ENCODE measurements around the gene RAB3C. TPM values are rescaled to one million over a fixed set of nuclear protein-coding genes. Genes with fewer than 3 reads are reported as not detected.

Gene RAB3C
- total and polyA plus RNA-seq, 4 experiments from 2014 or later: not detected

GRCh38 chr5:58818465-58818864 is 235.6 kb downstream of the RAB3C start:
- H3K36me3 ChIP-seq (ENCODE audit: insufficient read depth, low read length): no peaks in the 10 kb centered on the region
- H3K27ac ChIP-seq (ENCODE audit: low read depth, low read length): no peak overlapping the region
- no peak overlapping the region for H3K4me3 Mint-ChIP-seq
- no peaks in the 10 kb centered on the region for H3K27me3 Mint-ChIP-seq
- no peaks in the 10 kb centered on the region for H3K36me3 Mint-ChIP-seq
- no peak for DNase-seq
- POLR2A ChIA-PET (ENCODE audit: partially characterized antibody): no interaction called here
- H3K4me3 ChIP-seq (ENCODE audit: low read length in 2 of 2): no peak overlapping the region
- no peak overlapping the region for H3K27ac Mint-ChIP-seq
- no peaks in the 10 kb centered on the region for H3K4me1 ChIP-seq (ENCODE audit: insufficient read depth, low read length)
- H3K9me3 Mint-ChIP-seq: peaks cover 0 to 2% (median 0%) of the 10 kb centered on the region in 8 donors
- CTCF ChIA-PET (ENCODE audit: partially characterized antibody): no interaction called here
- no peaks in the 10 kb centered on the region for H3K4me1 Mint-ChIP-seq
- H3K27me3 ChIP-seq (ENCODE audit: insufficient read depth, low read length): no peaks in the 10 kb centered on the region
- H3K9me3 ChIP-seq (ENCODE audit: control insufficient read depth in 1 of 2, low read length in 2 of 2): no peaks in the 10 kb centered on the region
- intact Hi-C loops (cut with micrococcal nuclease): no loop called here

DNA sequence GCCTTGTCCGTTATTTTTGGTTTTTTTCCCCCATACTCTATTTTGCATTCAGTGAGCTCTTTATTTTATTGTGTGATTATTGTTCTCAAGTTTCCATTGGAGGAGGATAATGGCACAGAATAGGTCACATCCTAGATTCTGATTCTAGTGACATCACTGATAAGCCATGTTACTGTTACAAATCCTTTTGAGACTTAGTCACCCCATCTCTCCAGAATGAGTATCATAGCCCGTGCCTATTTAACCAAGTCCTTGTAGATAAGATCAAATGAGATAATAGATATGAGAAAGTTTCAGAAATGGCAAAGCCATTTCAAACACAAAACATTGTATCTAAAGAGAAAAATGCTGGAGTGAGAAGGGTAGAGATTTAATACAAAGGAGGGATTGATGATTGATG is 242.6 kb downstream of the RAB3C start:
- Mint-ChIP-seq H3K36me3 (no peaks in the 10 kb centered on the region), H3K27ac (no peak overlapping the region), H3K9me3 (peaks cover 0 to 2% (median 0%) of the 10 kb centered on the region in 8 donors), H3K4me1 (peaks cover 0 to 4% (median 0%) of the 10 kb centered on the region in 4 donors), H3K27me3 (peaks cover 3 to 6% of the 10 kb centered on the region in 2 donors), H3K4me3 (no peak overlapping the region)
- DNase-seq: no peak
- no peak overlapping the region for H3K4me3 ChIP-seq (ENCODE audit: low read length in 2 of 2)
- no peaks in the 10 kb centered on the region for H3K9me3 ChIP-seq (ENCODE audit: control insufficient read depth in 1 of 2, low read length in 2 of 2)
- ChIA-PET POLR2A (ENCODE audit: partially characterized antibody) (no interaction called here), CTCF (ENCODE audit: partially characterized antibody) (no interaction called here)
- no peak overlapping the region for H3K27ac ChIP-seq (ENCODE audit: low read depth, low read length)
- H3K36me3 ChIP-seq (ENCODE audit: insufficient read depth, low read length): no peaks in the 10 kb centered on the region
- no peaks in the 10 kb centered on the region for H3K27me3 ChIP-seq (ENCODE audit: insufficient read depth, low read length)
- intact Hi-C loops (cut with micrococcal nuclease): no loop called here
- H3K4me1 ChIP-seq (ENCODE audit: insufficient read depth, low read length): no peaks in the 10 kb centered on the region

DNA sequence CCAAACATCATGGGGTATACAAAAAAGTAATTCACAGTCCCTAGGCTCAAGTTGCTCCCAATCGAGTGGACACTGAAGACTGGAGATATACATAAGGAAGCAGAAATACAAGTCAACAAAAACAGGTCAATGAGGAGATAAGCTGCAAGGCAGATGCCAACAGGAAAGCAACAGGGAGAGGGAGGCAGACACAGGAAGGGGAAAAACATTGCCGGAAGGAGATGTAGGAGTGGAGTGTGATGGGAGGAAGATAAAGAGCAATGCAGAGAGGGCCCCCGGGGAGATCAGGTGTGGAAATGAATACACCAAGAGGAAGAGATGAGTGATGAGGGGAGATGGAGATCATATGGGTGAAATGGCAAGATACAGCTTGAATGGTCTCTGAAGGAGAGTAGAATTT is 243.0 kb downstream of the RAB3C start:
- Mint-ChIP-seq H3K4me3 (no peak overlapping the region), H3K27me3 (peaks cover 3 to 6% of the 10 kb centered on the region in 2 donors), H3K9me3 (peaks cover 0 to 2% (median 0%) of the 10 kb centered on the region in 8 donors), H3K36me3 (no peaks in the 10 kb centered on the region), H3K4me1 (peaks cover 0 to 4% (median 0%) of the 10 kb centered on the region in 4 donors), H3K27ac (no peak overlapping the region)
- Histone ChIP-seq H3K27ac (ENCODE audit: low read depth, low read length) (no peak overlapping the region), H3K4me3 (ENCODE audit: low read length in 2 of 2) (no peak overlapping the region), H3K27me3 (ENCODE audit: insufficient read depth, low read length) (no peaks in the 10 kb centered on the region), H3K36me3 (ENCODE audit: insufficient read depth, low read length) (no peaks in the 10 kb centered on the region), H3K9me3 (ENCODE audit: control insufficient read depth in 1 of 2, low read length in 2 of 2) (no peaks in the 10 kb centered on the region), H3K4me1 (ENCODE audit: insufficient read depth, low read length) (no peaks in the 10 kb centered on the region)
- no peak for DNase-seq
- intact Hi-C loops (cut with micrococcal nuclease): no loop called here
- CTCF ChIA-PET (ENCODE audit: partially characterized antibody): no interaction called here
- POLR2A ChIA-PET (ENCODE audit: partially characterized antibody): no interaction called here

GRCh38 chr5:58827463-58827862 is 244.6 kb downstream of the RAB3C start:
- peaks cover 0 to 2% (median 0%) of the 10 kb centered on the region in 8 donors for H3K9me3 Mint-ChIP-seq
- Histone ChIP-seq H3K36me3 (ENCODE audit: insufficient read depth, low read length) (no peaks in the 10 kb centered on the region), H3K9me3 (ENCODE audit: control insufficient read depth in 1 of 2, low read length in 2 of 2) (no peaks in the 10 kb centered on the region), H3K4me3 (ENCODE audit: low read length in 2 of 2) (no peak overlapping the region), H3K4me1 (ENCODE audit: insufficient read depth, low read length) (no peaks in the 10 kb centered on the region), H3K27ac (ENCODE audit: low read depth, low read length) (no peak overlapping the region), H3K27me3 (ENCODE audit: insufficient read depth, low read length) (no peaks in the 10 kb centered on the region)
- peaks cover 3 to 6% of the 10 kb centered on the region in 2 donors for H3K27me3 Mint-ChIP-seq
- ChIA-PET POLR2A (ENCODE audit: partially characterized antibody) (no interaction called here), CTCF (ENCODE audit: partially characterized antibody) (no interaction called here)
- H3K4me3 Mint-ChIP-seq: no peak overlapping the region
- no peak overlapping the region for H3K27ac Mint-ChIP-seq
- no peak for DNase-seq
- intact Hi-C loops (cut with micrococcal nuclease): no loop called here
- peaks cover 0 to 4% (median 0%) of the 10 kb centered on the region in 4 donors for H3K4me1 Mint-ChIP-seq
- H3K36me3 Mint-ChIP-seq: no peaks in the 10 kb centered on the region

- no peak overlapping the region for H3K4me3 ChIP-seq (ENCODE audit: low read length in 2 of 2)
- H3K36me3 ChIP-seq (ENCODE audit: insufficient read depth, low read length): no peaks in the 10 kb centered on the region
- peaks cover 0 to 2% (median 0%) of the 10 kb centered on the region in 8 donors for H3K9me3 Mint-ChIP-seq
- ChIA-PET CTCF (ENCODE audit: partially characterized antibody) (no interaction called here), POLR2A (ENCODE audit: partially characterized antibody) (no interaction called here)
- H3K27me3 Mint-ChIP-seq: peaks cover 3 to 6% of the 10 kb centered on the region in 2 donors
- H3K9me3 ChIP-seq (ENCODE audit: control insufficient read depth in 1 of 2, low read length in 2 of 2): no peaks in the 10 kb centered on the region
- H3K4me1 Mint-ChIP-seq: peaks cover 0 to 4% (median 0%) of the 10 kb centered on the region in 4 donors
- no peak overlapping the region for H3K4me3 Mint-ChIP-seq
- no peaks in the 10 kb centered on the region for H3K36me3 Mint-ChIP-seq
- no peak overlapping the region for H3K27ac ChIP-seq (ENCODE audit: low read depth, low read length)
- H3K27ac Mint-ChIP-seq: no peak overlapping the region
- no peaks in the 10 kb centered on the region for H3K4me1 ChIP-seq (ENCODE audit: insufficient read depth, low read length)
- DNase-seq: no peak
- no peaks in the 10 kb centered on the region for H3K27me3 ChIP-seq (ENCODE audit: insufficient read depth, low read length)
- intact Hi-C loops (cut with micrococcal nuclease): no loop called here
These were observed 245.4 kb downstream of the RAB3C start for GRCh38 chr5:58828258-58828657.

GRCh38 chr5:58834242-58835225 is 251.7 kb downstream of the RAB3C start:
- no peak overlapping the region for H3K27ac Mint-ChIP-seq
- no peak for DNase-seq
- no peaks in the 10 kb centered on the region for H3K9me3 ChIP-seq (ENCODE audit: control insufficient read depth in 1 of 2, low read length in 2 of 2)
- H3K27ac ChIP-seq (ENCODE audit: low read depth, low read length): no peak overlapping the region
- no peaks in the 10 kb centered on the region for H3K4me1 Mint-ChIP-seq
- peaks cover 4% of the 10 kb centered on the region for H3K27me3 ChIP-seq (ENCODE audit: insufficient read depth, low read length)
- no peaks in the 10 kb centered on the region for H3K36me3 Mint-ChIP-seq
- no peak overlapping the region for H3K4me3 Mint-ChIP-seq
- no peaks in the 10 kb centered on the region for H3K4me1 ChIP-seq (ENCODE audit: insufficient read depth, low read length)
- peaks cover 0 to 9% (median 4%) of the 10 kb centered on the region in 8 donors for H3K9me3 Mint-ChIP-seq
- H3K4me3 ChIP-seq (ENCODE audit: low read length in 2 of 2): no peak overlapping the region
- ChIA-PET POLR2A (ENCODE audit: partially characterized antibody) (no interaction called here), CTCF (ENCODE audit: partially characterized antibody) (interaction anchor here (0.9 to 1.0 kb wide), 2 partner anchors 10 to 15 kb away, joined by 3 to 5 read pairs; no protein-coding TSS in a partner anchor)
- intact Hi-C loops (cut with micrococcal nuclease): no loop called here
- H3K36me3 ChIP-seq (ENCODE audit: insufficient read depth, low read length): no peaks in the 10 kb centered on the region
- peaks cover 3 to 4% of the 10 kb centered on the region in 2 donors for H3K27me3 Mint-ChIP-seq

GRCh38 chr5:58836351-58836750 is 253.5 kb downstream of the RAB3C start:
- Histone ChIP-seq H3K36me3 (ENCODE audit: insufficient read depth, low read length) (no peaks in the 10 kb centered on the region), H3K27ac (ENCODE audit: low read depth, low read length) (no peak overlapping the region), H3K4me3 (ENCODE audit: low read length in 2 of 2) (no peak overlapping the region), H3K27me3 (ENCODE audit: insufficient read depth, low read length) (peaks cover 4% of the 10 kb centered on the region), H3K4me1 (ENCODE audit: insufficient read depth, low read length) (no peaks in the 10 kb centered on the region), H3K9me3 (ENCODE audit: control insufficient read depth in 1 of 2, low read length in 2 of 2) (no peaks in the 10 kb centered on the region)
- POLR2A ChIA-PET (ENCODE audit: partially characterized antibody): no interaction called here
- DNase-seq: no peak
- Mint-ChIP-seq H3K4me3 (no peak overlapping the region), H3K27ac (no peak overlapping the region), H3K9me3 (peaks cover 0 to 23% (median 16%) of the 10 kb centered on the region in 8 donors), H3K36me3 (peaks cover 0 to 1% of the 10 kb centered on the region in 2 donors), H3K27me3 (peaks cover 0 to 3% of the 10 kb centered on the region in 2 donors), H3K4me1 (no peaks in the 10 kb centered on the region)
- intact Hi-C loops (cut with micrococcal nuclease): no loop called here
- CTCF ChIA-PET (ENCODE audit: partially characterized antibody): no interaction called here

Measured in CD4-positive, alpha-beta memory T cell (primary cell).